Neural progenitor cell (in vitro differentiated cells): ENCODE results near the gene SMCO1.

Experiments used
- EZH2 ChIP-seq: fragments of 200-600 bp; sonication (generic); IDR thresholded peaks from 2 replicates; pipeline ENCODE4 v1.6.1; 2017; ENCODE audit warnings: antibody characterized with exemption, mild to moderate bottlenecking, moderate library complexity
- EZH2phosphoT487 ChIP-seq: fragments of 200-600 bp; sonication (generic); IDR thresholded peaks from 2 replicates; pipeline ENCODE4 v1.6.1; 2017; ENCODE audit warnings: antibody characterized with exemption
- TF ChIP-seq, protein P1 (sequence below): fragments of 200-600 bp; sonication (generic); IDR thresholded peaks from 2 replicates; pipeline ENCODE4 v1.5.1; 2017; ENCODE audit warnings: antibody characterized with exemption, mild to moderate bottlenecking

DNA sequence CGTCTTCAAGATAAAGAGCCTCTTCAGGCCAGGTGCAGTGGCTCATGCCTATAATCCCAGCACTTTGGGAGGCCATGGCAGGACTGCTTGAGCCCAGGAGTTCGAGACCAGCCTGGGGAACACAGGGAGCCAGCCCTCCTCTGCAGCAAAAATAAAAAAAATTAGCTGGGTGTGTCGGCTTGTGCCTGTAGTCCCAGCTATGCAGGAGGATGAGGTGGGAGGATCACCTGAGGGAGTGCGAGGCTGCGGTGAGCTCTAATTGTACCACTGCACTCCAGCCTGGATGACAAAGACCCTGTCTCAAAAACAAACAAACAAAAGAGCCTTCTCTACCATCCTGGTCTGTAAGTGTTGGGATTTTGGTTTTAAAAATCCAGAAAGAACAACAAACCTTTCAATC, 42.1 kb upstream of the SMCO1 start:
- TF ChIP-seq, protein P1, sequence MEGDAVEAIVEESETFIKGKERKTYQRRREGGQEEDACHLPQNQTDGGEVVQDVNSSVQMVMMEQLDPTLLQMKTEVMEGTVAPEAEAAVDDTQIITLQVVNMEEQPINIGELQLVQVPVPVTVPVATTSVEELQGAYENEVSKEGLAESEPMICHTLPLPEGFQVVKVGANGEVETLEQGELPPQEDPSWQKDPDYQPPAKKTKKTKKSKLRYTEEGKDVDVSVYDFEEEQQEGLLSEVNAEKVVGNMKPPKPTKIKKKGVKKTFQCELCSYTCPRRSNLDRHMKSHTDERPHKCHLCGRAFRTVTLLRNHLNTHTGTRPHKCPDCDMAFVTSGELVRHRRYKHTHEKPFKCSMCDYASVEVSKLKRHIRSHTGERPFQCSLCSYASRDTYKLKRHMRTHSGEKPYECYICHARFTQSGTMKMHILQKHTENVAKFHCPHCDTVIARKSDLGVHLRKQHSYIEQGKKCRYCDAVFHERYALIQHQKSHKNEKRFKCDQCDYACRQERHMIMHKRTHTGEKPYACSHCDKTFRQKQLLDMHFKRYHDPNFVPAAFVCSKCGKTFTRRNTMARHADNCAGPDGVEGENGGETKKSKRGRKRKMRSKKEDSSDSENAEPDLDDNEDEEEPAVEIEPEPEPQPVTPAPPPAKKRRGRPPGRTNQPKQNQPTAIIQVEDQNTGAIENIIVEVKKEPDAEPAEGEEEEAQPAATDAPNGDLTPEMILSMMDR, result no peak
- TF ChIP-seq EZH2 (no peak), EZH2phosphoT487 (no peak)
